Measurements from ENCODE around the gene LRRC73. TPM values are rescaled to one million over a fixed set of nuclear protein-coding genes. Genes with fewer than 3 reads are reported as not detected.
"Not testable (repeated sequence)": the region's sequence is repeated elsewhere in the genome, so short reads cannot be mapped to it uniquely, and the experiment has no call there.

Gene LRRC73
- polyA plus RNA-seq (2013, experiment 1 of 2): 0.44 TPM
- 0.52 TPM for polyA plus RNA-seq (2013, experiment 2 of 2)

GRCh38 chr6:43509984-43510826, at the start of gene LRRC73:
Gene LRRC73 (minus strand): TSS chr6:43510346. CDS start chr6:43509785, 561 bp downstream.
- Histone ChIP-seq H3K4ac (ENCODE audit: low read depth in 1 of 2, low read length in 2 of 2) (peak within 1 kb of the TSS in 1 of 2 experiments; percentile 24), H3K4me1 (ENCODE audit: control insufficient read depth, insufficient read depth, low read depth, low read length) (peaks cover 17% of the 10 kb centered on the region), H3K27ac (ENCODE audit: low read length, poor library complexity, severe bottlenecking) (no peak within 1 kb of the TSS), H3K9ac (ENCODE audit: low read length) (peak within 1 kb of the TSS; percentile 87), H2BK15ac (ENCODE audit: low read depth, poor library complexity, severe bottlenecking) (peak within 1 kb of the TSS; percentile 64), H3K18ac (ENCODE audit: low read depth in 1 of 2, low read length in 2 of 2) (peak within 1 kb of the TSS; percentile 24 to 86), H3K14ac (ENCODE audit: low read length in 2 of 2) (peak within 1 kb of the TSS in 1 of 2 experiments; percentile 95), H3K4me3 (ENCODE audit: insufficient read depth in 1 of 2, low read depth in 1 of 2, low read length in 2 of 2) (peak within 1 kb of the TSS; percentile 65 to 76), H2BK120ac (ENCODE audit: low read depth, low read length) (no peak within 1 kb of the TSS), H2AFZ (ENCODE audit: low read depth, low read length) (peak within 1 kb of the TSS; percentile 80), H2BK12ac (ENCODE audit: low read length in 2 of 2) (peak within 1 kb of the TSS in 1 of 2 experiments; percentile 51), H2AK5ac (ENCODE audit: low read length, severe bottlenecking) (no peak within 1 kb of the TSS), H2BK5ac (ENCODE audit: low read depth, low read length, poor library complexity, severe bottlenecking) (no peak within 1 kb of the TSS), H3K36me3 (ENCODE audit: control insufficient read depth in 1 of 2, insufficient read depth in 2 of 2, low read depth in 1 of 2, low read length in 2 of 2) (peaks cover 48 to 53% of the 10 kb centered on the region in 2 experiments), H3K27me3 (ENCODE audit: control insufficient read depth in 1 of 2, insufficient read depth in 1 of 2, low read length in 2 of 2) (peaks cover 0 to 19% of the 10 kb centered on the region in 2 experiments), H4K8ac (ENCODE audit: low read length) (peak within 1 kb of the TSS; percentile 27), H3K4me2 (ENCODE audit: low read length, poor library complexity, severe bottlenecking) (peak within 1 kb of the TSS; percentile 64), H3K79me1 (replicated peaks; ENCODE audit: low read length, poor library complexity, severe bottlenecking) (peaks cover 11% of the 10 kb centered on the region), H3K23ac (ENCODE audit: low read length in 2 of 2) (peak within 1 kb of the TSS in 1 of 2 experiments; percentile 88), H4K91ac (ENCODE audit: low read length) (no peak within 1 kb of the TSS), H3K9me3 (ENCODE audit: control insufficient read depth, low read length) (no peaks in the 10 kb centered on the region)
- peak; percentile 84 for DNase-seq
- 10% methylated on average over 65 of the region's 96 CpGs for WGBS

- Histone ChIP-seq H4K91ac (ENCODE audit: low read length) (no peak overlapping the region), H2AFZ (ENCODE audit: low read depth, low read length) (no peak overlapping the region), H3K4me2 (ENCODE audit: low read length, poor library complexity, severe bottlenecking) (no peak overlapping the region), H3K4me1 (ENCODE audit: control insufficient read depth, insufficient read depth, low read depth, low read length) (no peaks in the 10 kb centered on the region), H3K18ac (ENCODE audit: low read depth in 1 of 2, low read length in 2 of 2) (no peak overlapping the region), H3K27me3 (ENCODE audit: control insufficient read depth in 1 of 2, insufficient read depth in 1 of 2, low read length in 2 of 2) (no peaks in the 10 kb centered on the region), H4K8ac (ENCODE audit: low read length) (no peak overlapping the region), H2BK12ac (ENCODE audit: low read length in 2 of 2) (no peak overlapping the region), H2BK120ac (ENCODE audit: low read depth, low read length) (no peak overlapping the region), H3K9me3 (ENCODE audit: control insufficient read depth, low read length) (no peaks in the 10 kb centered on the region), H3K79me1 (replicated peaks; ENCODE audit: low read length, poor library complexity, severe bottlenecking) (peaks cover 4% of the 10 kb centered on the region), H2BK5ac (ENCODE audit: low read depth, low read length, poor library complexity, severe bottlenecking) (no peak overlapping the region), H2AK5ac (ENCODE audit: low read length, severe bottlenecking) (no peak overlapping the region), H3K23ac (ENCODE audit: low read length in 2 of 2) (no peak overlapping the region), H3K36me3 (ENCODE audit: control insufficient read depth in 1 of 2, insufficient read depth in 2 of 2, low read depth in 1 of 2, low read length in 2 of 2) (peaks cover 29 to 94% of the 10 kb centered on the region in 2 experiments), H3K9ac (ENCODE audit: low read length) (no peak overlapping the region), H2BK15ac (ENCODE audit: low read depth, poor library complexity, severe bottlenecking) (no peak overlapping the region), H3K4ac (ENCODE audit: low read depth in 1 of 2, low read length in 2 of 2) (no peak overlapping the region), H3K4me3 (ENCODE audit: insufficient read depth in 1 of 2, low read depth in 1 of 2, low read length in 2 of 2) (no peak overlapping the region), H3K27ac (ENCODE audit: low read length, poor library complexity, severe bottlenecking) (no peak overlapping the region), H3K14ac (ENCODE audit: low read length in 2 of 2) (no peak overlapping the region)
- no peak for DNase-seq
Observed at GRCh38 chr6:43559328-43559727, 49.2 kb upstream of the LRRC73 start.

GRCh38 chr6:43557620-43558019, 47.5 kb upstream of the LRRC73 start:
- H3K9ac ChIP-seq (ENCODE audit: low read length); H4K91ac ChIP-seq (ENCODE audit: low read length); H3K23ac ChIP-seq (ENCODE audit: low read length in 2 of 2); H3K27me3 ChIP-seq (ENCODE audit: control insufficient read depth in 1 of 2, insufficient read depth in 1 of 2, low read length in 2 of 2); H2BK12ac ChIP-seq (ENCODE audit: low read length in 2 of 2); H3K4me2 ChIP-seq (ENCODE audit: low read length, poor library complexity, severe bottlenecking); H2AFZ ChIP-seq (ENCODE audit: low read depth, low read length); H3K14ac ChIP-seq (ENCODE audit: low read length in 2 of 2); H3K9me3 ChIP-seq (ENCODE audit: control insufficient read depth, low read length); H2BK5ac ChIP-seq (ENCODE audit: low read depth, low read length, poor library complexity, severe bottlenecking); H3K4ac ChIP-seq (ENCODE audit: low read depth in 1 of 2, low read length in 2 of 2); H4K8ac ChIP-seq (ENCODE audit: low read length); H2AK5ac ChIP-seq (ENCODE audit: low read length, severe bottlenecking); DNase-seq; H3K18ac ChIP-seq (ENCODE audit: low read depth in 1 of 2, low read length in 2 of 2); H3K79me1 ChIP-seq (replicated peaks; ENCODE audit: low read length, poor library complexity, severe bottlenecking); H2BK15ac ChIP-seq (ENCODE audit: low read depth, poor library complexity, severe bottlenecking); H3K4me3 ChIP-seq (ENCODE audit: insufficient read depth in 1 of 2, low read depth in 1 of 2, low read length in 2 of 2); H3K4me1 ChIP-seq (ENCODE audit: control insufficient read depth, insufficient read depth, low read depth, low read length); H2BK120ac ChIP-seq (ENCODE audit: low read depth, low read length); H3K27ac ChIP-seq (ENCODE audit: low read length, poor library complexity, severe bottlenecking): not testable (repeated sequence)
- 100% methylated on average over 6 of the region's 7 CpGs for WGBS
- peaks cover 22 to 93% of the 10 kb centered on the region in 2 experiments for H3K36me3 ChIP-seq (ENCODE audit: control insufficient read depth in 1 of 2, insufficient read depth in 2 of 2, low read depth in 1 of 2, low read length in 2 of 2)

- Histone ChIP-seq H3K14ac (ENCODE audit: low read length in 2 of 2) (no peak overlapping the region), H2BK15ac (ENCODE audit: low read depth, poor library complexity, severe bottlenecking) (no peak overlapping the region), H3K27ac (ENCODE audit: low read length, poor library complexity, severe bottlenecking) (no peak overlapping the region), H2AFZ (ENCODE audit: low read depth, low read length) (no peak overlapping the region), H2AK5ac (ENCODE audit: low read length, severe bottlenecking) (no peak overlapping the region), H4K8ac (ENCODE audit: low read length) (no peak overlapping the region), H3K23ac (ENCODE audit: low read length in 2 of 2) (no peak overlapping the region), H3K18ac (ENCODE audit: low read depth in 1 of 2, low read length in 2 of 2) (no peak overlapping the region), H4K91ac (ENCODE audit: low read length) (peak overlapping the region; percentile 39), H2BK12ac (ENCODE audit: low read length in 2 of 2) (no peak overlapping the region), H3K9ac (ENCODE audit: low read length) (no peak overlapping the region), H3K4me3 (ENCODE audit: insufficient read depth in 1 of 2, low read depth in 1 of 2, low read length in 2 of 2) (no peak overlapping the region), H3K9me3 (ENCODE audit: control insufficient read depth, low read length) (no peaks in the 10 kb centered on the region), H3K4ac (ENCODE audit: low read depth in 1 of 2, low read length in 2 of 2) (no peak overlapping the region), H3K4me1 (ENCODE audit: control insufficient read depth, insufficient read depth, low read depth, low read length) (no peaks in the 10 kb centered on the region), H2BK5ac (ENCODE audit: low read depth, low read length, poor library complexity, severe bottlenecking) (no peak overlapping the region), H3K79me1 (replicated peaks; ENCODE audit: low read length, poor library complexity, severe bottlenecking) (no peaks in the 10 kb centered on the region), H3K27me3 (ENCODE audit: control insufficient read depth in 1 of 2, insufficient read depth in 1 of 2, low read length in 2 of 2) (no peaks in the 10 kb centered on the region), H3K36me3 (ENCODE audit: control insufficient read depth in 1 of 2, insufficient read depth in 2 of 2, low read depth in 1 of 2, low read length in 2 of 2) (peaks cover 37 to 94% of the 10 kb centered on the region in 2 experiments), H2BK120ac (ENCODE audit: low read depth, low read length) (no peak overlapping the region), H3K4me2 (ENCODE audit: low read length, poor library complexity, severe bottlenecking) (no peak overlapping the region)
- DNase-seq: no peak
- 100% methylated on average over 2 of the region's 3 CpGs for WGBS
Observed at GRCh38 chr6:43547222-43547621, 37.1 kb upstream of the LRRC73 start.
